PC-3 (cell line): ENCODE data around the gene PRELID2.

Source experiments
- EZH2 ChIP-seq: fragments of 300-600 bp; sonication (generic); IDR thresholded peaks from one replicate; pipeline ENCODE4 v1.6.1; 2017; ENCODE audit warnings: antibody characterized with exemption, mild to moderate bottlenecking, low read length; ENCODE audit not compliant: unreplicated experiment
- TF ChIP-seq, protein P1 (sequence below): fragments of 300-600 bp; sonication (generic); conservative IDR thresholded peaks from 2 replicates; pipeline ENCODE4 v1.5.1; 2017; ENCODE audit warnings: antibody characterized with exemption, low read depth, mild to moderate bottlenecking, low read length

GRCh38 chr5:145854651-145855258, 19.6 kb upstream of the PRELID2 start:
- TF ChIP-seq, protein P1, sequence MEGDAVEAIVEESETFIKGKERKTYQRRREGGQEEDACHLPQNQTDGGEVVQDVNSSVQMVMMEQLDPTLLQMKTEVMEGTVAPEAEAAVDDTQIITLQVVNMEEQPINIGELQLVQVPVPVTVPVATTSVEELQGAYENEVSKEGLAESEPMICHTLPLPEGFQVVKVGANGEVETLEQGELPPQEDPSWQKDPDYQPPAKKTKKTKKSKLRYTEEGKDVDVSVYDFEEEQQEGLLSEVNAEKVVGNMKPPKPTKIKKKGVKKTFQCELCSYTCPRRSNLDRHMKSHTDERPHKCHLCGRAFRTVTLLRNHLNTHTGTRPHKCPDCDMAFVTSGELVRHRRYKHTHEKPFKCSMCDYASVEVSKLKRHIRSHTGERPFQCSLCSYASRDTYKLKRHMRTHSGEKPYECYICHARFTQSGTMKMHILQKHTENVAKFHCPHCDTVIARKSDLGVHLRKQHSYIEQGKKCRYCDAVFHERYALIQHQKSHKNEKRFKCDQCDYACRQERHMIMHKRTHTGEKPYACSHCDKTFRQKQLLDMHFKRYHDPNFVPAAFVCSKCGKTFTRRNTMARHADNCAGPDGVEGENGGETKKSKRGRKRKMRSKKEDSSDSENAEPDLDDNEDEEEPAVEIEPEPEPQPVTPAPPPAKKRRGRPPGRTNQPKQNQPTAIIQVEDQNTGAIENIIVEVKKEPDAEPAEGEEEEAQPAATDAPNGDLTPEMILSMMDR, result no peak
- TF ChIP-seq EZH2, result no peak
